NCI-H2107 treated with DMSO at 0.1 percent for 48 hours (cell line): ENCODE measurements around the gene STYXL1.

ENCODE experiments used
- DNase-seq: peaks from one replicate; lab custom pipeline; 2025; ENCODE audit not compliant: unreplicated experiment; lab: John Stamatoyannopoulos, UW

The STYXL1 gene

DNA sequence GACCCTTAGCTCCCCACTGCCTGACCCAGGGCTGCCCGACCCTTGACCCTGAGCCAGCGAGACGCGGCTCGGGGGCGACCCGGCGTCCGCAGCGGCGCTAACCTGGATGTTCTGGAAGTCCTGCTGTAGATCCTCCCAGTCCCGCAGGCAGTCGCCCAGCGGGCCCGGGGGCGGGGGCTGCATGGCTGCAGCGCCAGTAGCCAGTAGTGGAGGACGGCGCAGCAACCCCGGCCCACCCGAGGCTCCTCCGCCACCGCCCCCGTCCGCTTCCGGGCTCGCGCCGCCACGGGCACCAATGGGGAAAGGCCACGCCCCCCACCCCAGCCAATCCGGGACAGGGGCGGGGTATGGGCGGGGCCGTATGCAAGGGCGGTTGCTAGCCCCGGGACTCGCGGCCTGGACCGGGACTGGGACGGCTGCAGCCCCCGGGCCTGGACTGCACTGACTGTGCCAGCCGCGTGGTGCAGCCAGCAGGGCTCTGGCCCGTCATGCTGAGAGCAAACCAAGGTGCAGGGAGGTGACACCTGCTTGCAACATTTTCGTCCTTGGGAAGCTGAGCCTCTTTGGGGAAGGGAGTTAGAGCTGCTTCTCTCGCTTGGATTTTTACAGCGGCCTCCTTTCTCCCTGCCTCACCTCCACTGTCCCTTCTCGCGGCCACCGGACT is 53.3 kb downstream of the STYXL1 start, which contains the start of gene TMEM120A:
Gene TMEM120A, minus strand, starts transcription at position 208 of the 664 bp plus-strand sequence. Its CDS starts 25 bp downstream, at position 183.
- peak; percentile 49 for DNase-seq

DNA sequence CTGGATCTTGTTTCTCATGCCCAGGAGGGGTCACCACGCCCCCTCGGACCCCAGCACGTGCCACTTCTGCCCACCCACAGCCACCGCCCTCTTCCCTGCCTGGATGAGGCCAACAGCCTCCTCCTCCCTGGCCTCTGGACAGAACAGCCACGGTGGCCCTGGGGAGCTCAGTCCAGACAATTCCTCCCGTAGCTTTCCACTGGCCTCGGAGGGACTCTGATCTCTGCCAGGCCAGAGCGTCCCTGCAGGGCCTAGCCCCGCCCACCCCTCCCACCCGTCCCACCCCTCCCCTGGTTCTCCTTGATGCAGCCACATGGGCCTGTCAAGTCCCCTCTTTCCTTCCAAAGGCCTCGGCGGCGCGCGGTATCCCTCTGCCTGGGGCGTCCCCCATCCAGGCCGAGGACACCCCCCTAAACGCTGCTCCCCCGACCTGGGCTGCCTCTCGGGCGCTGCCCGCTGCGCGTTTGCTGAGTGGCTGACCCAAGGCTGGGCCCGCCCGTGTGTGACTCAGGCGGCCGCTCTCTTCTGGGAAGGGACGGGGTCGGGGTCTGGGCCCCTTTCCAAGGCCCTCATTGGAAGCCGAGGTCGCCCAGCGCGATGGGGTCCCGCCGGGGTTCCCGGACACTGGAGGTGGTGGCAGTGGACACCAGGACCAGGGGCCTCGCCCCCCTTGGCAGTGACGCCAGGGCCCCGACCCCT is 54.0 kb downstream of the STYXL1 start:
- no peak for DNase-seq

DNA sequence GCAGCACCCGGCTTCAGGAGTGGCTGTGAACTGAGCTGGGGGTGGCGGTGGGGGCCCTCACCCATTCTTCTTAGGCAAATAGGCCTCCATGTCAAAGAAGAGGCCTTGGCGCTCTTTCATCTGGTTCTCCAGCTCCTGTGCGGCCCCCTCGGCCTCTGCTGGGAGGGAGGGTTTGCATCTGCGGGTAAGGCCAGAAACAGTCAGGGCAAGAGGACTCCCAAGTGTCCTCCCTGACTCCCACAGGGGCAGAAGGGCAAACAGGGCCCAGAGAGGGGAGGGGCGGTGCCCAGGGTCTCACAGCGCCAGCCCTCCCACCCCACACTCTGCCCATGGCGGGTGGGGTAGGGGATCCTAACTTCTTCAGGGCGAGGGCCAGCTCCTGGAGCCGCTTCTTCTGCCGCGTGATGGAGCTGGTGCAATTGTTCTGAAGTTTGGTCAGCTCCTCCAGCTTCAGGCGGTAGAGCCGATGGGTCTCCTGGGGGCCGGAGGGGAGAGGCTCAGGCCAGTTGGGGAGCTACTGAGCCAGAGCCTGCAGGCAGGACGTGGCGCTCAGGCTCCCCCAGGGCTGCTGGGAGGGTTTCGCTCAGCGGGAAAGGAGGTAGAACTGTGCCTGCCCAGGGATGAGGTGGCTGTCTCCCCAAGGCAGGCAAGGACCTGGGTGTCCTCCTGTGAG is 55.6 kb downstream of the STYXL1 start:
- DNase-seq = no peak

DNA sequence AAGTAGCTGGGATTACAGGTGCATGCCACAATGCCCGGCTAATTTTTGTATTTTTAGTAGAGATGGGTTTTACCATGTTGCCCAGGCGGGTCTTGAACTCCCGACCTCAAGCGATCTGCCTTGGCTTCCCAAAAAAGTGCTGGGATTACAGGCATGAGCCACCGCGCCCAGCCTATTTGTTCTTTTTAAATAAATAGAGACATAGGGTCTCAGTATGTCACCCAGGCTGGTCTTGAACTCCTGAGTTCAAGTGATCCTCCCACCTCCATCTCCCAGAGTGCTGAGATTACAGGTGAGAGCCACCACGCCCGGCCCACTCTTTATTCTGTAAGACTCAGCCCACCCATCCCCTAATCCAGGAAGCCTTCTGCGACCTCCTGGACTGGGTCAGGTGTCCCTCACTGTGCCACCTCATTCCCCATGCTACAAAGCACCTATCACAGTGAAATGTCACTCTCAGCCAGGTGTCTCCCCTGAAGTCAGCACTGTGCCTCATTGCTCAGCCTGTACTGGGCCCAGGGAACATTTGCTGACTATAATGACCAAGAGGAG is 56.2 kb downstream of the STYXL1 start:
- no peak for DNase-seq

DNA sequence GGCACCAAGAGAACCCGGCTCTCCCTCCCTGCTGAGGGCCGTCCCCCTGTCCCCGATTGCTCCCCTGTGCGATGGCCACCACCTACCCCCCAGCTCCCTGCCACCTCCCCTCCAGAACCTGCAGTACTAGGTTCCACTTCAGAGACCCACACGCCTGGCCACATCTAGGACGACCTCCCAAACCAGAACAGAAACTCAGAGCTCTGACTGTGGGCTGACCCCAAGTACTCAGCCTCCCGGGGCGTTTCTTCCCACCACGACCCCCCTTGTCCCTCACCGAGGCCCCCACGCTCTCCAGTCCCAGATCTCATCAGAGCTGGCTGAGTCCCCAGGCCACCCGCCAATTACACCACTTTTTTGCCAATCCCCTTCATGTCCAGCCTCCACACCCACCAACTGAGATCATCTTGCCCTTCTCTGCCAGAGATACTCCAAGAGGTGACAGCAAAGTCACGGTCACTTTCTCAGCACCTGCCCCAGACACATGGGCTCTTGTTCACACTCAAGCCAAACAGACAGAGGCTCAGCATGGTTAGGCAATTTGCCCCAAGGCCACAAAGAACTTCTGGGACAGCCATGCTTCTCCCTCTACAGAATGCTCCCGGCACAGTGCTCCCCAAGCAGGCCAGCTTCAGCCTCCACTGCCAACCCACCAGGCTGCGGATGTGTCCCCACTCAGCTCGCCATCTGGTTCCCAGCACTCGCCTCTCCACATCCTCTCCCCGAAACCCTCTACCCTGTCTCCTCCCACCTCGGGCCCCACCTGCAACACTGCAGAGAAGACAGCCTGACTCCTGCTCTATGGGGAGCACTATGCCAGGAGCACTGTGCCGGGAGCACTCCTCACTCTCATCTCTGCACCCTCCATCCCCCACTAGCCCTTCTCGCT is 58.1 kb downstream of the STYXL1 start:
- DNase-seq = no peak

DNA sequence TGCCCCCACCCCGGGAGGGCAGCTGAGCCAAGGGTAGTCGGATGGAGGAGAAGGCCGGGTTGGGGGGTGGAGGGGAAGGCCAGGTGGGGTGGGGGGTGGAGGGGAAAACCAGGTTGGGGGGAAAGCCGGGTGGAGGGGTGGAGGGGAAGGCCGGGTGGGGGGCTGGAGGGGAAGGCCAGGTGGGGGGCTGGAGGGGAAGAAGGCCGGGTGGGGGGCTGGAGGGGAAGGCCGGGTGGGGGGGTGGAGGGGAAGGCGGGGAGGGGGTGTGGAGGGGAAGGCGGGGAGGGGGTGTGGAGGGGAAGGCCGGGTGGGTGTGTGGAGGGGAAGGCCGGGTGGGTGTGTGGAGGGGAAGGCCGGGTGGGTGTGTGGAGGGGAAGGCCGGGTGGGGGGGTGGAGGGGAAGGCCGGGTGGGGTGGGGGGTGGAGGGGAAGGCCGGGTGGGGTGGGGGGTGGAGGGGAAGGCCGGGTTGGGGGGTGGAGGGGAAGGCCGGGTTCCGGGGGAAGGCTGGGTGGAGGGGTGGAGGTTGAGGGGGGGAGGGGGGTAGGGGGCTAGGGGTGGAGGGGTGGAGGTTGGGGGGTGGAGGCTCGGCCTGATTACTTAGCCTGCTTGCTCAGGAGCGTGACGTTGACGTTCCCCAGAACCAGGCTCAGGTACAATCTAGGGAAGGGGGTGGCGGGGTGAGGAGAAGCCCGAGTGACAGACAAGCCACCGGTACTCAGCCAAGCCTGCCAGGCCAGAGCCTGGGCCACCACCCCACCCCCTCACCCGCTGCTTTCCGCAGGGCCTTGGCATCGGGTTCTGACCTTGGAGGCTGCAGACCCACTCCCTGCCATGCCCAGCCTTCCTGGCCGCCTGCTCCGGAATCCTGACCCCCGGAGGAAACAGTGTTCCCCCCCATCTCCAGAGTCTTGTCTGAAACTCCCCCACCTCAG is 59.0 kb downstream of the STYXL1 start:
- no peak for DNase-seq

DNA sequence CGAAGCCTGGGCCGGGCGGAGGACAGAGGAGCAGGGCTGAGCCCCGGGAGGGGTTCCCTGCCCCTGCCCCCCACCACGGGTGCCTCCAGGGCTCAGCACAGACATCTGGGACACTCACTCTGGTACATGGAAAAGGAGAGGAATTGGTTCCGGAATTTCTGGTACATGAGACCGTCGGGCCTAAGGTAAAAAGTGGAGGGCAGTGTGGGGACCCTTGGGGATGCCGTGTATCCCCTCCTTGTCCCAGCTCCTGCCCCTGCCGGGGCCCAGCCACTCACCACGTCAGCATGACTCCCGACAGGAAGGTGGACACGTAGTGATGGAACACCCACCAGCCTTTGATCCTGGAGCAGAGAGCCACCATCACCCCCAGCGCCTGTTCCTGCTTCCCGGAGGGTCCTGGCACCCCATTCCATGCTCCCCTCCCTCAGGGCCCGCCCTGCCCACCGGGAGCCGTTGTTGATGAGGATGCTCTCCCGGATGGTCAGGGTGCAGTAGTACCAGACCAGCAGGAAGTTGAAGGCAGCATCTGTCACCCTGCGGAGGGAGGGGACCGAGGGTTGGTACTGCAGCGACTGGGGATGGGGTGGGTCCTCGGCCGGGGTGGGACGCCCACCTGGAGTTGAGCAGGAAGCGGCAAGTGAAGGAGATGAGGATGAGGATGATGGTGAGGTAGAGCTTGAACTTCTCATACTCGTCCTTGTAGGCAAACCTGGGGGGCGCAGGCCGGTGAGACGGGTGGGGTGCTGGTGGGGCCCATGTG is 59.8 kb downstream of the STYXL1 start:
- DNase-seq = no peak

DNA sequence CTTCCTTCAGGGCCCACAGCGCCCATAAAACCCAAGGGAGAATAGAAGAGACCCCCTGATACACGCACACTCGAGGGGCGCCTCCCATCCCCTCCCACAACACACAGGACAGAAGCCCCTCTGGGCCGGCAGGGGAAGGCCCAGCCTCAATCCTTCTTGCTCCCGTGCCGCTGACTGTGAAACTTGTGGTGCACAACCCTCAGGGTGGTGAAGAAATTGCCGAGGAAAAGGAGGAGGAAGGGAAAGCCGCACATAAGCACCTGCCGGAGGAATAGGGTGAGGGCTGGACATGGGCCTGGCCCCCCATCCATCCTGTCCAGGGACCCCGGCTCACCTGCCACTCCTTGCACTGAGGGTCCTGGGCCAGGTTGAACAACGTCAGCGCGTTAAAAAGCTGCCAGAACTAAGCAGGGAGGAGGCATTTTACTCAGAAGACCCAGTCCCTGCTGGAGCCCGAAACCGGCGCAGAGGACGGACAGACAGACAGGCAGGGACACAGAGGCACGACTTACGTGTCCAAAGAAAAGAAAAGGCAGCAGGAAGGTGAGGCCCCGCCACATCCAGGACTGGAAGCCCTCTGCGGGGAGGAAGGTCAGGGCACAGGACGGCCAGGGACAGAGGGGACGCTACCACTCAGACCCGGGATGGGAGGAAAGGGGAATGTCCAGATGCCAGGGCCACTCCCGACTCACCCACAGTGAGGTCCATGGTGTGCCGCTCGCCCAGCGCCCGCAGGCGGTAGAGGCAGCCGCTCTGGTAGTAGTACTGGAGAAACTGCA is 60.6 kb downstream of the STYXL1 start:
- no peak for DNase-seq

DNA sequence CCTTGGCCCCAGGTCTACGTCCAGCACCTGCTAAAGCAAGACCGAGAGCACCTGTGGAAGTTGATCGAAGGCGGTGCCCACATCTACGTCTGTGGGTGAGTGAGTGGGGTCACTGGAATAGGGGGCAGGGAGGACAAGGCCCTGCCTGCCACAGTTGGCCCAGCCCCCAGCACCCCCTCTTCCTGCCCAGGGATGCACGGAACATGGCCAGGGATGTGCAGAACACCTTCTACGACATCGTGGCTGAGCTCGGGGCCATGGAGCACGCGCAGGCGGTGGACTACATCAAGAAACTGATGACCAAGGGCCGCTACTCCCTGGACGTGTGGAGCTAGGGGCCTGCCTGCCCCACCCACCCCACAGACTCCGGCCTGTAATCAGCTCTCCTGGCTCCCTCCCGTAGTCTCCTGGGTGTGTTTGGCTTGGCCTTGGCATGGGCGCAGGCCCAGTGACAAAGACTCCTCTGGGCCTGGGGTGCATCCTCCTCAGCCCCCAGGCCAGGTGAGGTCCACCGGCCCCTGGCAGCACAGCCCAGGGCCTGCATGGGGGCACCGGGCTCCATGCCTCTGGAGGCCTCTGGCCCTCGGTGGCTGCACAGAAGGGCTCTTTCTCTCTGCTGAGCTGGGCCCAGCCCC is 61.5 kb downstream of the STYXL1 start:
- DNase-seq = no peak

DNA sequence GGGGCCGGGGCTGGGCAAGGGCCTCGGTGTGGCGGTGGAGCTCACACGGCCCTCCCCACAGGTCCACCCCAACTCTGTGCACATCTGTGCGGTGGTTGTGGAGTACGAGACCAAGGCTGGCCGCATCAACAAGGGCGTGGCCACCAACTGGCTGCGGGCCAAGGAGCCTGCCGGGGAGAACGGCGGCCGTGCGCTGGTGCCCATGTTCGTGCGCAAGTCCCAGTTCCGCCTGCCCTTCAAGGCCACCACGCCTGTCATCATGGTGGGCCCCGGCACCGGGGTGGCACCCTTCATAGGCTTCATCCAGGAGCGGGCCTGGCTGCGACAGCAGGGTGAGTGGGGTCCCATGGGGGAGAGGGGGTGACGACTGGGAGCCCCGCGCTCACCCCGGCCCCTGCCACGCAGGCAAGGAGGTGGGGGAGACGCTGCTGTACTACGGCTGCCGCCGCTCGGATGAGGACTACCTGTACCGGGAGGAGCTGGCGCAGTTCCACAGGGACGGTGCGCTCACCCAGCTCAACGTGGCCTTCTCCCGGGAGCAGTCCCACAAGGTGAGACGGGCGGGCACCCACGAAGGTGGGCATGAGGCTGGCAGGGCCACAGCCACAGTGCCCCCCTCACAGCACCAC is 62.2 kb downstream of the STYXL1 start:
- DNase-seq = no peak

DNA sequence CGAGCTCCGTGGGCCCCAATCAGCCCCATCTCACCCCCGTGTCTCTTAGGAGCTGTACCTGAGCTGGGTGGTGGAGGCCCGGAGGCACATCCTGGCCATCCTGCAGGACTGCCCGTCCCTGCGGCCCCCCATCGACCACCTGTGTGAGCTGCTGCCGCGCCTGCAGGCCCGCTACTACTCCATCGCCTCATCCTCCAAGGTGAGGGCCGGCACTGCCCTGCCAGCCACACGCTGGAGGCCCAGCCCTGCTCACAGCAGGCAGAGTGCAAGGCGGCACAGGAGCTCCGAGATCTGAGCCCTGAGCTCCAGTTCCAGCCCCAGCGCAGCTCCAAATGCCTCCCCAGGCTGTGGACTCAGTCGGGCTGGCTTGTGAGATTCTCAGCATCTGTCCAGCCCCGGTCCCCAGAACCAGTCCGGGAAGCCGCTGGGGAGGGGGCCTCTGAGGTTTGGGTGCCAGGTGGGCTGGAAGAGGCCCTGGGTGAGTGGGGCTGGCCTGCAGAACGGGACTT is 62.7 kb downstream of the STYXL1 start:
- DNase-seq = no peak

DNA sequence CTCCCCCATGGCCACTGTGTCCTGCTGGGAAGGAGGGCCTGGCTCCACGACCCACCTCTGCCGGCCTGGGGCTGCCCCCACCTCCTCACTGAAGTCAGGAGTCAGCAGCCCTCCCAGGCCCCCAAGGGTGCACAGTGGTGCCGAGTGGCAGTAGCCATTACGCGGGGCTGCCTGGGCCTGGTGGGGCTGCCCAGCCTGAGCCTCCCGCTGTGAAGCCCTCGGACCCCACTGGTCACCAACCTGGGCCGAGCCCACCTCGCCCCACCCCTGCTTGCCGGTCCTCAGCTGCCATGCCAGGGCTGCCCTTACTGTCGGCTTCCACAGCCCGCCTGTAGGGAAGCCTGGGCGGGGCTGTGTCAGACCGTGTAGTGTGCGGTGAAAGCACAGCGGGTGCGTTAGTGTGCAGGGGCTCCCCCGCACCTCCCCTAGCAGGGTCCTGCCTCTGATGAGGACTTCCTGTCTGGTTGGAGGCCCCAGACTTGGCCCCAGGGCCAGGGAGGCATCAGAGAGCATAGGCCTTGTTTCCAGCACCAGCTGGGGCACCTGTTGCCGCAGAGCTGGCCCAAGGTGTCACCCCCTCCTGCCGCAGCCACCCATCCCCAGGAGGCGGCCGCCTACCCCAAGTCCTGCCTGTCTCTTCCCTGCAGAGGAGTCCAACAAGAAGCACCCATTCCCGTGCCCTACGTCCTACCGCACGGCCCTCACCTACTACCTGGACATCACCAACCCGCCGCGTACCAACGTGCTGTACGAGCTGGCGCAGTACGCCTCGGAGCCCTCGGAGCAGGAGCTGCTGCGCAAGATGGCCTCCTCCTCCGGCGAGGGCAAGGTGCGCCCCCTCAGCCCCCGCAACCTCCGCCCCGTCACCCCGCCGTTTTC is 63.4 kb downstream of the STYXL1 start:
- no peak for DNase-seq

DNA sequence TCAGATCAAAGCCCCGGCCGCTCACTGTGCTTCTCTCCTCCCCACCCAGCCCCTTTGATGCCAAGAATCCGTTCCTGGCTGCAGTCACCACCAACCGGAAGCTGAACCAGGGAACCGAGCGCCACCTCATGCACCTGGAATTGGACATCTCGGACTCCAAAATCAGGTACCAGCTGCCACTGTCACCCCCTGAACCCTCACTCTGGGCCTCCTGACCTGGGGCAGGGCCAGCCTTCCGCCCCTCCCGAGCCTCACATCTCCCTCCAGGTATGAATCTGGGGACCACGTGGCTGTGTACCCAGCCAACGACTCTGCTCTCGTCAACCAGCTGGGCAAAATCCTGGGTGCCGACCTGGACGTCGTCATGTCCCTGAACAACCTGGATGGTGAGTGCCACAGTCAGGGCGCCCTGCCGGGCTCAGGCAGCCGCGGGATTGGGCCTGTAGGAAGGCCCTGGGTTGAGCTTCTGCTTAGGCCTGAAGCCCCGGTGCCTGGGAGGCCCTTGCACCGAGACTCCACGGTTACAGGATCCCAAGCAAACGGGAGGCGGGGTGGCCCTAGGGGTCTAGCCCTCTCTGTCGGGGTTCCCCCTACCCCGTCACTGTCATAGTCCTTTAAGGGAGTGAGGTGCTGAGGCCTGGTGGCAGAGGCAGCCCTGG is 64.2 kb downstream of the STYXL1 start:
- DNase-seq = no peak

DNA sequence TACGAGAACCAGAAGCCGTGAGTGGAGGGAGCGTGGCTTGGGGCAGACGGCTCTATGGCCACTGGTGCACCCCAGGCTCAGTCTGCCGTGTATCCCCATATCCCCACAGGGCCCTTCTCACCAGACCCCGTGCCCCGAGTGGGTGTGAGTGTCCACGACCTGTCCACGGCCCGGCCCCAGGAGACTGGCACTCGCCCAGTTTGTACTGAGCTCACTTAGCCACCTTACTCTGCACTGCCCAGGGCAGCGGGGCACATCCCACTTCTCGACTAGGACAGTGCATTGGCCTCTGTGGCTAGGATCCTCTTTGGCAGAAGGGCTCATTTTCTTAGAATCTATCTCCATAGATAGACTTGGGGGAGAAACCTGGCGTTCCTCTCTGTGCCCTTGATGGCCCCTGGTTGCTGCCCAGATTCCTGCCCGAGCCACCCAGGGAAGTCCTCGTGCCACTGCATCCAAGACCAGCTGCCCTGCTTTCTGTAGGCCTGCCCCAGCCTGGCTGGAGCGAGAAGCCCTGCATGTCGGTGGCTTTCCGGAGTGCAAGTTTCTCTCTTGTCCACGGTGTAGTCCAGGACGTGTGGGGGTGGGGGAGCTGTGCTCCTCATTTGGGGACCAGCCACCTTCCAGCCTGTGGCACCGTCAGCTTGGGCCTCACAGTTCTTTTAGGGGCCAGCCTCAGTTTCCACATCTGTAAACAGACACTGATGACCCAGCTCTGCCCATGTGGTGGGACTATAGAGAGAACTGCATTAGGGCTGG is 65.3 kb downstream of the STYXL1 start:
- no peak for DNase-seq
